Ectodermal cell (in vitro differentiated cells): ENCODE measurements around the gene HMGCS1.
"Not testable (repeated sequence)": the region's sequence is repeated elsewhere in the genome, so short reads cannot be mapped to it uniquely, and the experiment has no call there.

ENCODE experiments used
- H3K27ac ChIP-seq: 2 replicates; pipeline ENCODE4 v1.7.0; 2013; ENCODE audit warnings: mild to moderate bottlenecking, low read depth, low read length; ENCODE audit not compliant: insufficient read depth, poor library complexity, severe bottlenecking
- H3K27me3 ChIP-seq: 2 replicates; pipeline ENCODE4 v1.7.0; 2013; ENCODE audit warnings: mild to moderate bottlenecking, low read length; ENCODE audit not compliant: insufficient read depth, control insufficient read depth, poor library complexity, severe bottlenecking
- H3K36me3 ChIP-seq: one replicate; pipeline ENCODE4 v1.7.0; 2013; ENCODE audit warnings: low read length; ENCODE audit not compliant: control insufficient read depth, insufficient read depth
- H3K4me1 ChIP-seq: one replicate; pipeline ENCODE4 v1.7.0; 2013; ENCODE audit warnings: low read length; ENCODE audit not compliant: control insufficient read depth, insufficient read depth
- H3K4me3 ChIP-seq: 2 replicates; pipeline ENCODE4 v1.7.0; 2013; ENCODE audit warnings: low read depth, low read length, control low read depth; ENCODE audit not compliant: insufficient read depth
- H3K9me3 ChIP-seq: 2 replicates; pipeline ENCODE4 v1.7.0; 2013; ENCODE audit warnings: mild to moderate bottlenecking, low read length, moderate library complexity; ENCODE audit not compliant: control insufficient read depth
- WGBS, 2 experiments: methylation state at CpG; one replicate each; pipeline ENCODE4 v1.1.7; 2013; ENCODE audit warnings: missing lambda C conversion rate in 2 of 2; 5-methylcytosine and 5-hydroxymethylcytosine counted together

The HMGCS1 gene

GRCh38 chr5:43348207-43348606 is 35.0 kb upstream of the HMGCS1 start:
- Histone ChIP-seq H3K4me3 (no peak overlapping the region), H3K9me3 (no peaks in the 10 kb centered on the region)
- WGBS, 2 experiments = 91 to 96% methylated on average over 4 of the region's 4 CpGs

GRCh38 chr5:43338862-43339261 is 25.6 kb upstream of the HMGCS1 start:
- Histone ChIP-seq H3K27ac (no peak overlapping the region), H3K9me3 (no peaks in the 10 kb centered on the region), H3K4me3 (no peak overlapping the region), H3K27me3 (no peaks in the 10 kb centered on the region), H3K36me3 (no peaks in the 10 kb centered on the region), H3K4me1 (no peaks in the 10 kb centered on the region)
- 88 to 96% methylated on average over 1 of the region's 1 CpG for WGBS, 2 experiments

More at GRCh38 chr5:43348207-43348606, 35.0 kb upstream of the HMGCS1 start:
- Histone ChIP-seq H3K27ac (no peak overlapping the region), H3K27me3 (no peaks in the 10 kb centered on the region), H3K4me1 (no peaks in the 10 kb centered on the region), H3K36me3 (no peaks in the 10 kb centered on the region)

GRCh38 chr5:43336159-43336558 is 22.9 kb upstream of the HMGCS1 start:
- H3K4me1 ChIP-seq = no peaks in the 10 kb centered on the region
- WGBS, 2 experiments = 89 to 97% methylated on average over 2 of the region's 2 CpGs
- H3K4me3 ChIP-seq = no peak overlapping the region
- no peaks in the 10 kb centered on the region for H3K27me3 ChIP-seq
- no peak overlapping the region for H3K27ac ChIP-seq
- no peaks in the 10 kb centered on the region for H3K9me3 ChIP-seq
- H3K36me3 ChIP-seq = no peaks in the 10 kb centered on the region

GRCh38 chr5:43335681-43336080 is 22.5 kb upstream of the HMGCS1 start:
- no peak overlapping the region for H3K4me3 ChIP-seq
- H3K4me1 ChIP-seq = no peaks in the 10 kb centered on the region
- H3K27ac ChIP-seq = no peak overlapping the region
- 89 to 95% methylated on average over 4 of the region's 4 CpGs for WGBS, 2 experiments
- no peaks in the 10 kb centered on the region for H3K27me3 ChIP-seq
- H3K9me3 ChIP-seq = no peaks in the 10 kb centered on the region
- H3K36me3 ChIP-seq = no peaks in the 10 kb centered on the region

- no peak overlapping the region for H3K27ac ChIP-seq
- no peak overlapping the region for H3K4me3 ChIP-seq
- WGBS, 2 experiments = 90 to 93% methylated on average over 1 of the region's 1 CpG
- H3K4me1 ChIP-seq = no peaks in the 10 kb centered on the region
- H3K36me3 ChIP-seq = no peaks in the 10 kb centered on the region
- H3K9me3 ChIP-seq = no peaks in the 10 kb centered on the region
- H3K27me3 ChIP-seq = no peaks in the 10 kb centered on the region
Observed at GRCh38 chr5:43332401-43332800, 19.2 kb upstream of the HMGCS1 start.

- not testable (repeated sequence) for H3K9me3 ChIP-seq, H3K4me3 ChIP-seq, H3K36me3 ChIP-seq
Observed at GRCh38 chr5:43325624-43326023, 12.4 kb upstream of the HMGCS1 start.

GRCh38 chr5:43323488-43323887 is 10.3 kb upstream of the HMGCS1 start:
- WGBS, 2 experiments = 87 to 96% methylated on average over 2 to 3 of the region's 3 CpGs
- H3K9me3 ChIP-seq, H3K27me3 ChIP-seq, H3K4me3 ChIP-seq, H3K27ac ChIP-seq, H3K4me1 ChIP-seq, H3K36me3 ChIP-seq: not testable (repeated sequence)

More at GRCh38 chr5:43325624-43326023, 12.4 kb upstream of the HMGCS1 start:
- not testable (repeated sequence) for H3K27me3 ChIP-seq, H3K4me1 ChIP-seq, H3K27ac ChIP-seq

GRCh38 chr5:43320846-43321245 is 7.6 kb upstream of the HMGCS1 start:
- 89 to 94% methylated on average over 3 to 4 of the region's 4 CpGs for WGBS, 2 experiments
- Histone ChIP-seq H3K4me3 (no peak overlapping the region), H3K4me1 (no peaks in the 10 kb centered on the region), H3K9me3 (no peaks in the 10 kb centered on the region), H3K27me3 (no peaks in the 10 kb centered on the region), H3K36me3 (no peaks in the 10 kb centered on the region), H3K27ac (no peak overlapping the region)

GRCh38 chr5:43316421-43316820 is 3.2 kb upstream of the HMGCS1 start:
- H3K4me3 ChIP-seq = no peak overlapping the region
- 92 to 95% methylated on average over 5 of the region's 5 CpGs for WGBS, 2 experiments
- peaks cover 9% of the 10 kb centered on the region for H3K4me1 ChIP-seq

GRCh38 chr5:43315682-43316081 is 2.5 kb upstream of the HMGCS1 start:
- Histone ChIP-seq H3K9me3 (no peaks in the 10 kb centered on the region), H3K27me3 (no peaks in the 10 kb centered on the region), H3K4me3 (no peak overlapping the region), H3K27ac (no peak overlapping the region), H3K4me1 (peaks cover 13% of the 10 kb centered on the region), H3K36me3 (no peaks in the 10 kb centered on the region)
- WGBS, 2 experiments = 92 to 100% methylated on average over 2 to 3 of the region's 3 CpGs

More at GRCh38 chr5:43316421-43316820, 3.2 kb upstream of the HMGCS1 start:
- Histone ChIP-seq H3K27ac (no peak overlapping the region), H3K36me3 (no peaks in the 10 kb centered on the region), H3K9me3 (no peaks in the 10 kb centered on the region), H3K27me3 (no peaks in the 10 kb centered on the region)

- Histone ChIP-seq H3K36me3 (no peaks in the 10 kb centered on the region), H3K4me3 (no peak overlapping the region), H3K27ac (no peak overlapping the region), H3K27me3 (no peaks in the 10 kb centered on the region), H3K9me3 (no peaks in the 10 kb centered on the region), H3K4me1 (peaks cover 13% of the 10 kb centered on the region)
- 95 to 97% methylated on average over 7 to 8 of the region's 8 CpGs for WGBS, 2 experiments
Observed at GRCh38 chr5:43315263-43315662, 2.1 kb upstream of the HMGCS1 start.
